ENCODE results near the gene CATSPERD. TPM values are rescaled to one million over a fixed set of nuclear protein-coding genes. Genes with fewer than 3 reads are reported as not detected.

The CATSPERD gene
- total RNA-seq, 1 experiment from 2014 or later, result not detected

- no CpG with 5 or more reads among the region's 24 CpGs for WGBS (ENCODE audit: extremely low coverage, insufficient read length, low lambda C conversion rate)
- Histone ChIP-seq H3K27me3 (ENCODE audit: insufficient read depth, low read length) (no peaks in the 10 kb centered on the region), H3K18ac (ENCODE audit: insufficient read length, low read depth, low read length) (no peak overlapping the region), H3K9me3 (ENCODE audit: control insufficient read depth, low read depth, low read length) (no peaks in the 10 kb centered on the region), H2BK120ac (ENCODE audit: low read depth, low read length, poor library complexity, severe bottlenecking) (no peak overlapping the region), H3K23me2 (ENCODE audit: insufficient read length, low read depth, low read length, poor library complexity, severe bottlenecking) (peaks cover 12% of the 10 kb centered on the region), H4K8ac (replicated peaks; ENCODE audit: insufficient read length, low read depth, low read length) (no peak overlapping the region), H4K5ac (ENCODE audit: insufficient read length, low read depth, low read length) (no peak overlapping the region), H3K56ac (ENCODE audit: insufficient read length, low read depth, low read length) (no peak overlapping the region), H2BK15ac (ENCODE audit: low read depth, low read length) (no peak overlapping the region), H3K79me2 (ENCODE audit: insufficient read depth, low read length) (no peaks in the 10 kb centered on the region), H3T11ph (ENCODE audit: low read length) (no peak overlapping the region), H4K20me1 (ENCODE audit: control insufficient read depth, insufficient read depth, insufficient read length) (no peaks in the 10 kb centered on the region), H4K91ac (ENCODE audit: insufficient read length, low read depth, low read length) (no peak overlapping the region), H3K4me2 (ENCODE audit: insufficient read depth, insufficient read length, low read length) (peak overlapping the region; percentile 85), H3K4ac (ENCODE audit: low read depth, low read length) (no peak overlapping the region), H2AK5ac (ENCODE audit: insufficient read length, low read length) (no peak overlapping the region), H2BK20ac (ENCODE audit: low read depth, low read length, poor library complexity, severe bottlenecking) (no peak overlapping the region), H2BK12ac (ENCODE audit: insufficient read length, low read depth, low read length) (no peak overlapping the region), H3K4me1 (ENCODE audit: insufficient read depth, low read length) (no peaks in the 10 kb centered on the region), H3K9ac (ENCODE audit: extremely low read depth, insufficient read length, low read length) (no peak overlapping the region), H2AFZ (ENCODE audit: low read length) (no peak overlapping the region), H3K14ac (ENCODE audit: insufficient read depth, low read length) (no peak overlapping the region), H2BK5ac (ENCODE audit: insufficient read length, low read length) (no peak overlapping the region), H3K27ac (ENCODE audit: insufficient read length, low read depth, low read length) (no peak overlapping the region), H3K79me1 (ENCODE audit: insufficient read depth, low read depth, low read length, poor library complexity, severe bottlenecking) (no peaks in the 10 kb centered on the region), H3K23ac (ENCODE audit: insufficient read length, low read depth, low read length) (no peak overlapping the region)
- peak; percentile 84 for DNase-seq
- TF ChIP-seq CTCF (conservative IDR thresholded peaks at IDR 0.05), result peak; percentile 32; the same call in 2 of the 3 replicates
- Mint-ChIP-seq H3K4me3 (peak overlapping the region; percentile 85 to 93), H3K36me3 (ENCODE audit: insufficient read depth in 1 of 3, low read depth in 3 of 3) (no peaks in the 10 kb centered on the region), H3K27ac (peak overlapping the region in 1 of 3 experiments; percentile 95; a peak in 3 of 7 replicates), H3K9me3 (peaks cover 0 to 1% of the 10 kb centered on the region in 2 experiments; a peak in 3 of 5 replicates), H3K27me3 (ENCODE audit: low read depth) (peaks cover 9% of the 10 kb centered on the region), H3K4me1 (peaks cover 2 to 16% of the 10 kb centered on the region in 2 experiments; a peak in 2 of 4 replicates)
Observed at GRCh38 chr19:5826531-5827341, 106.3 kb downstream of the CATSPERD start.

Measured in H9 (cell line).